Glutamatergic neuron (in vitro differentiated cells): ENCODE results near the gene CCDC187. TPM values are rescaled to one million over a fixed set of nuclear protein-coding genes. Genes with fewer than 3 reads are reported as not detected.
"Not testable (repeated sequence)": the region's sequence is repeated elsewhere in the genome, so short reads cannot be mapped to it uniquely, and the experiment has no call there.

ENCODE experiments used
- DNase-seq: peaks from one replicate; pipeline ENCODE4 v3.0.0; 2022
- H3K27ac Mint-ChIP-seq: one replicate; pipeline ENCODE4 v1.8.0; 2020; ENCODE audit warnings: mild to moderate bottlenecking, mixed read lengths, inconsistent platforms; ENCODE audit not compliant: unreplicated experiment
- H3K27me3 Mint-ChIP-seq: one replicate; pipeline ENCODE4 v1.8.0; 2020; ENCODE audit warnings: mild to moderate bottlenecking, moderate library complexity, mixed read lengths, inconsistent platforms; ENCODE audit not compliant: unreplicated experiment
- H3K36me3 Mint-ChIP-seq: one replicate; pipeline ENCODE4 v1.8.0; 2020; ENCODE audit warnings: mild to moderate bottlenecking, mixed read lengths, inconsistent platforms; ENCODE audit not compliant: unreplicated experiment
- H3K4me1 Mint-ChIP-seq: one replicate; pipeline ENCODE4 v1.8.0; 2020; ENCODE audit warnings: mild to moderate bottlenecking, low read depth, mixed read lengths, inconsistent platforms; ENCODE audit not compliant: unreplicated experiment
- H3K4me3 Mint-ChIP-seq: one replicate; pipeline ENCODE4 v1.8.0; 2020; ENCODE audit warnings: mild to moderate bottlenecking, mixed read lengths, inconsistent platforms; ENCODE audit not compliant: unreplicated experiment
- H3K9me3 Mint-ChIP-seq: one replicate; pipeline ENCODE4 v1.8.0; 2020; ENCODE audit warnings: mild to moderate bottlenecking, moderate library complexity, mixed read lengths, inconsistent platforms; ENCODE audit not compliant: unreplicated experiment
- long read RNA-seq: library from polyadenylated mRNA; unstranded; transcript quantifications from one replicate; pipeline ENCODE4 v2.0.0, GENCODE V29; 2020; ENCODE audit not compliant: unreplicated experiment
- total RNA-seq: library from RNA; stranded (reverse); fragmentation: NEBNext Ultra II Directional; extraction: Animal tissue kit (Norgen Biotek cat#: 25700); gene quantifications from one replicate; pipeline ENCODE4 v1.2.1, GENCODE V29; 2021; ENCODE audit not compliant: unreplicated experiment
- TF ChIP-seq, protein P1 (sequence below): fragments of 200-600 bp; sonication (generic); IDR thresholded peaks from one replicate; pipeline ENCODE4 v1.5.0; 2021; ENCODE audit not compliant: partially characterized antibody, unreplicated experiment

The CCDC187 gene
- total RNA-seq, result 15.8 TPM
- long read RNA-seq, result 0 reads

DNA sequence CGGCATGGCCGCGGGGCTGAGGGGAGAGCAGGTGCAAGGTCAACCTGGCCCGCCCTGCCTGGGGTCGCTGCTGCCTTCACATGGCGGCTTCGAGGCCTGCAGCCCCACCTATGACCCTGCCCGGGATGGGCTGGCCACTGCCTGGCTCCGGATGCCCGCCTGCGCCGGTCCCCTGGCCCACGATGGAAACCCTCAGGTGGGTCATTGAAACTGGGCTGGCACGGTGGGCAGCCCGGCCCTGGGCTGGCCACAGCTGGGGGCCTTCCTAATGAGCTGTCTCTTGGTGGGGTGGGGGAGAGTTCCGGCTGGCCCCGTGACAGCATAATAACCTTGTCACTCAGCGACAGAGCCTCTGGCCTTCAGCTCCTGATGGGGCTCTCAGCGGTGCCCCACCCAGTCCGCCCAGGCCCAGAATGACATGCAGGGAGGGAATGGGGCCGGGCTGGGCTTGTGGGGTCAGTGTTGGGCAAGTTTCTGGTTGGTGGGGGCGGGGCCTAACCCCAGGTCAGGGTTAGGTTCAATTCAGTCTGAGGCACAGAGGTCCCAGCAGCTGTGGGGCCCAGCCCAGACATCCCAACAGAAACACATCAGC lies at the start of gene CCDC187:
Gene CCDC187 (minus strand): TSS at position 270 of the 592 bp plus-strand sequence. CDS start 264 bp downstream, at position 6.
- TF ChIP-seq, protein P1, sequence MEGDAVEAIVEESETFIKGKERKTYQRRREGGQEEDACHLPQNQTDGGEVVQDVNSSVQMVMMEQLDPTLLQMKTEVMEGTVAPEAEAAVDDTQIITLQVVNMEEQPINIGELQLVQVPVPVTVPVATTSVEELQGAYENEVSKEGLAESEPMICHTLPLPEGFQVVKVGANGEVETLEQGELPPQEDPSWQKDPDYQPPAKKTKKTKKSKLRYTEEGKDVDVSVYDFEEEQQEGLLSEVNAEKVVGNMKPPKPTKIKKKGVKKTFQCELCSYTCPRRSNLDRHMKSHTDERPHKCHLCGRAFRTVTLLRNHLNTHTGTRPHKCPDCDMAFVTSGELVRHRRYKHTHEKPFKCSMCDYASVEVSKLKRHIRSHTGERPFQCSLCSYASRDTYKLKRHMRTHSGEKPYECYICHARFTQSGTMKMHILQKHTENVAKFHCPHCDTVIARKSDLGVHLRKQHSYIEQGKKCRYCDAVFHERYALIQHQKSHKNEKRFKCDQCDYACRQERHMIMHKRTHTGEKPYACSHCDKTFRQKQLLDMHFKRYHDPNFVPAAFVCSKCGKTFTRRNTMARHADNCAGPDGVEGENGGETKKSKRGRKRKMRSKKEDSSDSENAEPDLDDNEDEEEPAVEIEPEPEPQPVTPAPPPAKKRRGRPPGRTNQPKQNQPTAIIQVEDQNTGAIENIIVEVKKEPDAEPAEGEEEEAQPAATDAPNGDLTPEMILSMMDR, result no peak
- H3K9me3 Mint-ChIP-seq, result peaks cover 9% of the 10 kb centered on the region
- peaks cover 4% of the 10 kb centered on the region for H3K27me3 Mint-ChIP-seq
- no peaks in the 10 kb centered on the region for H3K36me3 Mint-ChIP-seq
- no peak within 1 kb of the TSS for H3K4me3 Mint-ChIP-seq
- H3K4me1 Mint-ChIP-seq, result peaks cover 7% of the 10 kb centered on the region
- peak; percentile 22 for DNase-seq
- H3K27ac Mint-ChIP-seq, result no peak within 1 kb of the TSS

DNA sequence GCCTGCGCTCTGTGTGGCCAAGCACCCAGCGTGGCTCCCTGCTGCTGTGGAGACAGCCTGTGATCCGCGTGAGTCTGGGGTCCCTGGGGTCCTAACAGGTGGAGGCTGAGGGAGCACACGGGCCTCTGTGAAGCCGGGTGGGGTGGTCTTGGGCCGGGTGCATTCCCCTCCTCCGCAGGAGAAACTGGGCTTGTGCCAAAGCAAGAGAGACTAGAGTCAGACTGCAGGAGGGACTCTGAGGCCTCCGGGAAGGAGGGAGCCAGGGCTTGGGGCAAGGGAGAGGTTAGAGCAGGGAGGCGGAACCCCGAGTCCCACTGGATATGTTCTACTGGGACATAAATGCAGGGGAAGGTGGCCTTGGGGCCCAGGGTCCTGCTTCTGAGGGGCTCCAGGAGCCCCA lies 49.2 kb upstream of the CCDC187 start:
- DNase-seq, result no peak
- H3K27me3 Mint-ChIP-seq, result peaks cover 5% of the 10 kb centered on the region
- no peak overlapping the region for H3K27ac Mint-ChIP-seq
- TF ChIP-seq, protein P1, result no peak
- no peaks in the 10 kb centered on the region for H3K36me3 Mint-ChIP-seq
- H3K4me3 Mint-ChIP-seq, result no peak overlapping the region
- H3K4me1 Mint-ChIP-seq, result no peaks in the 10 kb centered on the region
- H3K9me3 Mint-ChIP-seq, result peaks cover 7% of the 10 kb centered on the region

DNA sequence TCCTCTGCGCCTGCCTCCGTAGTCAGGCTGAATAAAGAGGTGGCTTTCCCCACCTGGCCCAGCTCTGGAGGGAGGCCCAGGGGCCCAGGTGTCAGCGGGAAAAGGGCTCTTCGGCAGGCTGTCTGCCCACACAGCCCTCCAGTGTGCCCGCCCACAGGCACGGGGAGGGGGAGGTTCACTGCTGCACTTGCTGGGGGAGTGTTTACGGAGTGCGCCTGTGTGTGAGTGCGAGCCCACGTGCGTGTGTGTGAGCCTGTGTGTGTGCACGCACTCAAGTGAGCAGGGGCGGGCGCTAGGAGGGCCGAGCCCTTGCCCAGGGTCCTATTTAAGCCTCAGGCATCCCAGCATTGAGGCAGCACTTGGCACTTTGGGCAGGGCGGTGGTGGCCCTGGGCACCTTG lies 48.8 kb upstream of the CCDC187 start:
- TF ChIP-seq, protein P1, result no peak
- peaks cover 7% of the 10 kb centered on the region for H3K9me3 Mint-ChIP-seq
- DNase-seq, result no peak
- H3K4me1 Mint-ChIP-seq, result no peaks in the 10 kb centered on the region
- no peak overlapping the region for H3K27ac Mint-ChIP-seq
- H3K27me3 Mint-ChIP-seq, result peaks cover 6% of the 10 kb centered on the region
- H3K36me3 Mint-ChIP-seq, result no peaks in the 10 kb centered on the region
- H3K4me3 Mint-ChIP-seq, result no peak overlapping the region

DNA sequence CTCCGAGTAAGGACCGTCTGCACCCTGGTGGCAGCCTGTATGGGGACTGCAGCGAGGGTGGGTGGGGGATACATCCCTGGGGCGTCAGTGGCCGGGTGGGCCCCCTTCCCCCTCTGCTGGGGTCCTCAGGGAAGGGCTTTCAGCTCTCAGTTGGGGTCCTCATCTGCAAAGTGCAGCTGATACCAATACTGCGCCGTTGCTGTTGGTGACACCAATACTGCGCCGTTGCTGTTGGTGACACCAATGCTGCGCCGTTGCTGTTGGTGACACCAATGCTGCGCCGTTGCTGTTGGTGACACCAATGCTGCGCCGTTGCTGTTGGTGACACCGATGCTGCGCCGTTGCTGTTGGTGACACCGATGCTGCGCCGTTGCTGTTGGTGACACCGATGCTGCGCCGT lies 48.0 kb upstream of the CCDC187 start:
- H3K4me1 Mint-ChIP-seq, H3K36me3 Mint-ChIP-seq, H3K27me3 Mint-ChIP-seq, H3K4me3 Mint-ChIP-seq, H3K27ac Mint-ChIP-seq, H3K9me3 Mint-ChIP-seq, DNase-seq: not testable (repeated sequence)

DNA sequence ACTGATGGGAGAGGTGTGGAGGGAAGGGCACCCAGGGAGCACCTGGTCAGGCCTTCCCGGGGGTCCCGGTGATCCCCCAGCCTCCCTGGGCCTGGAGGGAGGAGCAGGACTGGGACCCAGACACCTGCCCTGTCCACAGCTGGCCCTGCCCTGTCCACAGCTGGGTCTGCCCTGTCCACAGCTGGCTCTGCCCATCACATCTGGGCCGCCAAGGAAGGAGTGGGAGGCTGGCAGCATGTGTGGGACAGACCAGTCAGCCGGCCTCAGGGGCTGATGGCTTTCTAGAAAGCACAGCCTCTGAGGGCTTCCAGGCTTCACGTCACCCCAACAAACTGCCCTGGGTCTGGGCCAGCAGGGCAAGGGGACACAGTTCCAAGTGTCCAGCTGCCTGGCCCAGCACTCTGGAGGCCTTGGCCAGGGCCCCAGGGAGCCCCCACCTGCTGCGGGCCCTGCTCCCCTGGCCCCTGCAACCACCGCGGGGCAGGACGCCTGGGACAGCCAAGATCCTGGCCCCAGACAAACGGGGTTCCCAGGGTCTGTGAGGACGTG lies 47.4 kb upstream of the CCDC187 start:
- Mint-ChIP-seq H3K36me3 (no peaks in the 10 kb centered on the region), H3K9me3 (peaks cover 9% of the 10 kb centered on the region), H3K27ac (no peak overlapping the region), H3K27me3 (peaks cover 8% of the 10 kb centered on the region), H3K4me1 (no peaks in the 10 kb centered on the region), H3K4me3 (no peak overlapping the region)
- DNase-seq, result no peak
- TF ChIP-seq, protein P1, result no peak
